ENCODE results near the gene NOTCH4. TPM values are rescaled to one million over a fixed set of nuclear protein-coding genes. Genes with fewer than 3 reads are reported as not detected.

The NOTCH4 gene
- polyA plus RNA-seq, 1 donor from 2014 or later, result 4.9 TPM

- Mint-ChIP-seq H3K27ac (no peak overlapping the region), H3K4me1 (peaks cover 5 to 6% (median 6%) of the 10 kb centered on the region in 3 donors), H3K36me3 (no peaks in the 10 kb centered on the region)
Measured at GRCh38 chr6:32210191-32210601, 13.7 kb downstream of the NOTCH4 start.

GRCh38 chr6:32208996-32209395 is 14.9 kb downstream of the NOTCH4 start:
- Mint-ChIP-seq H3K9me3 (no peaks in the 10 kb centered on the region), H3K4me1 (peaks cover 4 to 11% (median 7%) of the 10 kb centered on the region in 3 donors), H3K27me3 (peaks cover 3% of the 10 kb centered on the region)

More at GRCh38 chr6:32210191-32210601, 13.7 kb downstream of the NOTCH4 start:
- Mint-ChIP-seq H3K9me3 (no peaks in the 10 kb centered on the region), H3K4me3 (no peak overlapping the region), H3K27me3 (no peaks in the 10 kb centered on the region)

GRCh38 chr6:32204268-32204715 is 19.6 kb downstream of the NOTCH4 start:
- no peak overlapping the region for H3K27ac Mint-ChIP-seq
- peaks cover 4 to 11% (median 6%) of the 10 kb centered on the region in 3 donors for H3K4me1 Mint-ChIP-seq
- peaks cover 3% of the 10 kb centered on the region for H3K27me3 Mint-ChIP-seq
- H3K4me3 Mint-ChIP-seq, result no peak overlapping the region
- H3K9me3 Mint-ChIP-seq, result peaks cover 0 to 2% (median 0%) of the 10 kb centered on the region in 3 donors
- no peaks in the 10 kb centered on the region for H3K36me3 Mint-ChIP-seq

More at GRCh38 chr6:32208996-32209395, 14.9 kb downstream of the NOTCH4 start:
- Mint-ChIP-seq H3K4me3 (no peak overlapping the region), H3K36me3 (no peaks in the 10 kb centered on the region), H3K27ac (no peak overlapping the region)

GRCh38 chr6:32203426-32204267 is 20.2 kb downstream of the NOTCH4 start:
- H3K9me3 Mint-ChIP-seq, result peaks cover 0 to 2% (median 0%) of the 10 kb centered on the region in 3 donors
- H3K4me3 Mint-ChIP-seq, result no peak overlapping the region
- H3K27ac Mint-ChIP-seq, result no peak overlapping the region
- H3K27me3 Mint-ChIP-seq, result peaks cover 3% of the 10 kb centered on the region
- H3K4me1 Mint-ChIP-seq, result peaks cover 4 to 11% (median 6%) of the 10 kb centered on the region in 3 donors
- no peaks in the 10 kb centered on the region for H3K36me3 Mint-ChIP-seq

- Mint-ChIP-seq H3K27ac (peak overlapping the region in 1 of 3 donors; percentile 67), H3K4me3 (no peak overlapping the region), H3K4me1 (peaks cover 1 to 6% (median 2%) of the 10 kb centered on the region in 3 donors), H3K9me3 (peaks cover 0 to 2% (median 0%) of the 10 kb centered on the region in 3 donors), H3K27me3 (peaks cover 3% of the 10 kb centered on the region), H3K36me3 (no peaks in the 10 kb centered on the region)
Measured at GRCh38 chr6:32202186-32202585, 21.7 kb downstream of the NOTCH4 start.

- H3K27ac Mint-ChIP-seq, result peak overlapping the region in 1 of 3 donors; percentile 42
- peaks cover 3% of the 10 kb centered on the region for H3K27me3 Mint-ChIP-seq
- H3K4me3 Mint-ChIP-seq, result peak overlapping the region in 1 of 4 donors; percentile 41
- H3K9me3 Mint-ChIP-seq, result peaks cover 0 to 2% (median 0%) of the 10 kb centered on the region in 3 donors
- peaks cover 6 to 7% (median 6%) of the 10 kb centered on the region in 3 donors for H3K4me1 Mint-ChIP-seq
- no peaks in the 10 kb centered on the region for H3K36me3 Mint-ChIP-seq
Measured at GRCh38 chr6:32200711-32201475, 23.0 kb downstream of the NOTCH4 start.

- Mint-ChIP-seq H3K4me3 (peak overlapping the region in 1 of 4 donors; percentile 92), H3K4me1 (peaks cover 14 to 19% (median 17%) of the 10 kb centered on the region in 3 donors), H3K27ac (peak overlapping the region in 1 of 3 donors; percentile 70)
Measured at GRCh38 chr6:32198866-32199265, 25.0 kb downstream of the NOTCH4 start.

GRCh38 chr6:32198345-32198696 is 25.5 kb downstream of the NOTCH4 start:
- peak overlapping the region in 2 of 4 donors; percentile 68 to 92 for H3K4me3 Mint-ChIP-seq
- H3K27me3 Mint-ChIP-seq, result no peaks in the 10 kb centered on the region
- no peaks in the 10 kb centered on the region for H3K9me3 Mint-ChIP-seq
- H3K27ac Mint-ChIP-seq, result peak overlapping the region in 1 of 3 donors; percentile 96
- H3K36me3 Mint-ChIP-seq, result no peaks in the 10 kb centered on the region
- H3K4me1 Mint-ChIP-seq, result peaks cover 19 to 24% (median 22%) of the 10 kb centered on the region in 3 donors

More at GRCh38 chr6:32198866-32199265, 25.0 kb downstream of the NOTCH4 start:
- peaks cover 0 to 2% (median 0%) of the 10 kb centered on the region in 3 donors for H3K9me3 Mint-ChIP-seq
- H3K27me3 Mint-ChIP-seq, result no peaks in the 10 kb centered on the region
- no peaks in the 10 kb centered on the region for H3K36me3 Mint-ChIP-seq

GRCh38 chr6:32196682-32197616 is 26.9 kb downstream of the NOTCH4 start:
- H3K9me3 Mint-ChIP-seq, result no peaks in the 10 kb centered on the region

GRCh38 chr6:32195902-32196681 is 27.8 kb downstream of the NOTCH4 start:
- Mint-ChIP-seq H3K4me1 (peaks cover 21 to 24% (median 22%) of the 10 kb centered on the region in 3 donors), H3K9me3 (no peaks in the 10 kb centered on the region), H3K27me3 (no peaks in the 10 kb centered on the region), H3K27ac (peak overlapping the region; percentile 96 to 100 (median 99)), H3K4me3 (peak overlapping the region; percentile 92 to 99 (median 98)), H3K36me3 (peaks cover 3% of the 10 kb centered on the region)

More at GRCh38 chr6:32196682-32197616, 26.9 kb downstream of the NOTCH4 start:
- Mint-ChIP-seq H3K36me3 (no peaks in the 10 kb centered on the region), H3K27me3 (no peaks in the 10 kb centered on the region), H3K4me3 (peak overlapping the region; percentile 92 to 99 (median 98)), H3K27ac (peak overlapping the region; percentile 96 to 100 (median 99)), H3K4me1 (peaks cover 21 to 24% (median 22%) of the 10 kb centered on the region in 3 donors)

GRCh38 chr6:32195652-32195901 is 28.3 kb downstream of the NOTCH4 start:
- Mint-ChIP-seq H3K27me3 (no peaks in the 10 kb centered on the region), H3K4me3 (peak overlapping the region; percentile 92 to 99 (median 98)), H3K9me3 (no peaks in the 10 kb centered on the region), H3K27ac (peak overlapping the region; percentile 96 to 100 (median 99)), H3K4me1 (peaks cover 21 to 24% (median 22%) of the 10 kb centered on the region in 3 donors), H3K36me3 (peaks cover 3% of the 10 kb centered on the region)

GRCh38 chr6:32194825-32195651 is 28.8 kb downstream of the NOTCH4 start:
- Mint-ChIP-seq H3K27me3 (no peaks in the 10 kb centered on the region), H3K27ac (peak overlapping the region; percentile 96 to 100 (median 99)), H3K4me1 (peaks cover 21 to 24% (median 22%) of the 10 kb centered on the region in 3 donors), H3K9me3 (no peaks in the 10 kb centered on the region), H3K36me3 (peaks cover 3% of the 10 kb centered on the region), H3K4me3 (peak overlapping the region; percentile 92 to 99 (median 98))

GRCh38 chr6:32194388-32194787 is 29.5 kb downstream of the NOTCH4 start:
- peaks cover 21 to 24% (median 22%) of the 10 kb centered on the region in 3 donors for H3K4me1 Mint-ChIP-seq

More at GRCh38 chr6:32194388-32194787, 29.5 kb downstream of the NOTCH4 start:
- Mint-ChIP-seq H3K4me3 (peak overlapping the region in 3 of 4 donors; percentile 92 to 99 (median 98)), H3K27ac (peak overlapping the region in 2 of 3 donors; percentile 91 to 96), H3K27me3 (no peaks in the 10 kb centered on the region), H3K36me3 (peaks cover 3% of the 10 kb centered on the region), H3K9me3 (no peaks in the 10 kb centered on the region)
